Measurements from ENCODE around the gene PDE8A.

GRCh38 chr15:85179700-85180099, 198.0 kb downstream of the PDE8A start:
- TF ChIP-seq POLR2A (IDR thresholded peaks at IDR 0.05; ENCODE audit: low read length) (no peak), GATA1 (IDR thresholded peaks at IDR 0.05; ENCODE audit: low read depth, low read length) (no peak)
